ENCODE results near the gene NEURL1. TPM values are rescaled to one million over a fixed set of nuclear protein-coding genes. Genes with fewer than 3 reads are reported as not detected.

Gene NEURL1
- total and polyA plus RNA-seq, 10 of the 15 experiments (the other 5 are each of a cell fraction or from before 2014, with no cell fraction given) = 0.02 to 0.05 (median 0.05) TPM; not detected in 6

DNA sequence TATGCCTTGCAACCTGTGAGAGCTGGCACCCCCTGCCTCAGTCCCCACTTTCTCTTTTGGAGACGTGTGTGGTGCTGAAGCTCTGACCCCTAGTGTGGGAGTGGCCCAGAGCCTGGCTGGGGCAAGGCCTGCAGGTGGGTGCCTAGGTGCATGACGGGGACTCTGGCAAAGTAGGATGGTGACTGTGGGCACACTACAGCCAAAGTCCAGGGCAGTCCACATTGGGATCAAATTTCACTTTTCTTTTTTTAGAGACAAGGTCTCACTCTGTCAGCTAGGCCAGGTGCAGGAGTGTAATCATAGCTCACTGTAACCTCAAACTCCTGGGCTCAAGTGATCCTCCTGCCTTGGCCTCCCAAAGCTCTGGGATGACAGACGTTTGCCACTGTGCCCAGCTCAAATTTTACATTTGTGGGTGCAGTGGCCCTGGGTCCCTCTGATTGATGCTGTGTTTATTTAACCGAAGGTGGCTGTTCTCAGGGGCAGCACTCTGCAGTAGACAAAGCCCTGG, 52.3 kb downstream of the NEURL1 start:
- H3K79me2 ChIP-seq (ENCODE audit: control insufficient read depth, insufficient read depth, low read length) = no peaks in the 10 kb centered on the region
- RAD21 ChIA-PET (ENCODE audit: unreplicated experiment) = no interaction called here
- no TSS peak for BruUV-seq (replicated peaks)
- no peaks in the 10 kb centered on the region; a peak in 1 of 4 replicates for H3K27me3 ChIP-seq (replicated peaks in 1 of 2; ENCODE audit: control insufficient read depth in 2 of 2, insufficient read depth in 2 of 2, low read length in 1 of 2)
- H3K27ac ChIP-seq (ENCODE audit: control insufficient read depth, insufficient read depth) = no peak overlapping the region
- WGBS (ENCODE audit: insufficient coverage, insufficient replicate concordance, low lambda C conversion rate, missing lambda C conversion rate) = 30% methylated on average over 4 of the region's 4 CpGs
- H4K20me1 ChIP-seq (ENCODE audit: control insufficient read depth, insufficient read depth) = no peaks in the 10 kb centered on the region
- H3K36me3 ChIP-seq (ENCODE audit: control insufficient read depth in 2 of 2, insufficient read depth in 2 of 2, low read length in 1 of 2) = no peaks in the 10 kb centered on the region
- H3K4me1 ChIP-seq (ENCODE audit: control insufficient read depth, insufficient read depth, low read length) = peaks cover 11% of the 10 kb centered on the region
- no peak overlapping the region for H3K9ac ChIP-seq (ENCODE audit: control insufficient read depth, insufficient read depth, low read length)
- POLR2A ChIA-PET = no interaction called here
- intact Hi-C loops (cut with micrococcal nuclease; ENCODE audit: unreplicated experiment) = no loop called here
- no peak for ATAC-seq
- H3K4me2 ChIP-seq (ENCODE audit: control insufficient read depth, insufficient read depth) = no peak overlapping the region
- no peaks in the 10 kb centered on the region for H3K9me3 ChIP-seq (replicated peaks; ENCODE audit: control insufficient read depth, insufficient read depth, low read length)
- SMC1A ChIA-PET (ENCODE audit: uncharacterized antibody, unreplicated experiment) = no interaction called here
- CTCF ChIA-PET = interaction anchor here (1.0 to 2.5 kb wide), 4 partner anchors 8 to 628 kb away, joined by 3 to 8 read pairs (median 5); partner anchors contain the start of gene CNNM2
- no peak for DNase-seq (ENCODE audit: low read depth, low spot score)
- H3K4me3 ChIP-seq = no peak overlapping the region
- no peak overlapping the region for H2AFZ ChIP-seq (ENCODE audit: control insufficient read depth, low read depth, low read length)
- in situ Hi-C loops (cut with MboI) = no loop called here
- FAIRE-seq = no peak
- TF ChIP-seq SMAD5 (IDR thresholded peaks at IDR 0.05; ENCODE audit: low read depth) (no peak), LARP7 (IDR thresholded peaks at IDR 0.05) (no peak), SIX5 (IDR thresholded peaks at IDR 0.05; ENCODE audit: low read depth, low read length, severe bottlenecking) (no peak), NFYB (IDR thresholded peaks at IDR 0.05; ENCODE audit: insufficient read depth, low read depth, low read length) (no peak), KDM1A (IDR thresholded peaks at IDR 0.05; ENCODE audit: borderline replicate concordance) (no peak), JUND (IDR thresholded peaks at IDR 0.05; ENCODE audit: low read depth, low read length) (no peak), ZNF384 (IDR thresholded peaks at IDR 0.05; ENCODE audit: borderline replicate concordance, low read depth, low read length) (no peak), FOS (IDR thresholded peaks at IDR 0.05; ENCODE audit: borderline replicate concordance, extremely low read depth, insufficient read length) (no peak), EGR1 (IDR thresholded peaks at IDR 0.05; ENCODE audit: borderline replicate concordance in 1 of 2, low read depth in 2 of 2, low read length in 2 of 2) (no peak), TBL1XR1 (IDR thresholded peaks at IDR 0.05; ENCODE audit: low read depth, low read length) (no peak)
- TF ChIP-seq, protein P1, sequence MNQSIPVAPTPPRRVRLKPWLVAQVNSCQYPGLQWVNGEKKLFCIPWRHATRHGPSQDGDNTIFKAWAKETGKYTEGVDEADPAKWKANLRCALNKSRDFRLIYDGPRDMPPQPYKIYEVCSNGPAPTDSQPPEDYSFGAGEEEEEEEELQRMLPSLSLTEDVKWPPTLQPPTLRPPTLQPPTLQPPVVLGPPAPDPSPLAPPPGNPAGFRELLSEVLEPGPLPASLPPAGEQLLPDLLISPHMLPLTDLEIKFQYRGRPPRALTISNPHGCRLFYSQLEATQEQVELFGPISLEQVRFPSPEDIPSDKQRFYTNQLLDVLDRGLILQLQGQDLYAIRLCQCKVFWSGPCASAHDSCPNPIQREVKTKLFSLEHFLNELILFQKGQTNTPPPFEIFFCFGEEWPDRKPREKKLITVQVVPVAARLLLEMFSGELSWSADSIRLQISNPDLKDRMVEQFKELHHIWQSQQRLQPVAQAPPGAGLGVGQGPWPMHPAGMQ (IDR thresholded peaks at IDR 0.05; ENCODE audit: borderline replicate concordance) = no peak
- TF ChIP-seq, protein P2, sequence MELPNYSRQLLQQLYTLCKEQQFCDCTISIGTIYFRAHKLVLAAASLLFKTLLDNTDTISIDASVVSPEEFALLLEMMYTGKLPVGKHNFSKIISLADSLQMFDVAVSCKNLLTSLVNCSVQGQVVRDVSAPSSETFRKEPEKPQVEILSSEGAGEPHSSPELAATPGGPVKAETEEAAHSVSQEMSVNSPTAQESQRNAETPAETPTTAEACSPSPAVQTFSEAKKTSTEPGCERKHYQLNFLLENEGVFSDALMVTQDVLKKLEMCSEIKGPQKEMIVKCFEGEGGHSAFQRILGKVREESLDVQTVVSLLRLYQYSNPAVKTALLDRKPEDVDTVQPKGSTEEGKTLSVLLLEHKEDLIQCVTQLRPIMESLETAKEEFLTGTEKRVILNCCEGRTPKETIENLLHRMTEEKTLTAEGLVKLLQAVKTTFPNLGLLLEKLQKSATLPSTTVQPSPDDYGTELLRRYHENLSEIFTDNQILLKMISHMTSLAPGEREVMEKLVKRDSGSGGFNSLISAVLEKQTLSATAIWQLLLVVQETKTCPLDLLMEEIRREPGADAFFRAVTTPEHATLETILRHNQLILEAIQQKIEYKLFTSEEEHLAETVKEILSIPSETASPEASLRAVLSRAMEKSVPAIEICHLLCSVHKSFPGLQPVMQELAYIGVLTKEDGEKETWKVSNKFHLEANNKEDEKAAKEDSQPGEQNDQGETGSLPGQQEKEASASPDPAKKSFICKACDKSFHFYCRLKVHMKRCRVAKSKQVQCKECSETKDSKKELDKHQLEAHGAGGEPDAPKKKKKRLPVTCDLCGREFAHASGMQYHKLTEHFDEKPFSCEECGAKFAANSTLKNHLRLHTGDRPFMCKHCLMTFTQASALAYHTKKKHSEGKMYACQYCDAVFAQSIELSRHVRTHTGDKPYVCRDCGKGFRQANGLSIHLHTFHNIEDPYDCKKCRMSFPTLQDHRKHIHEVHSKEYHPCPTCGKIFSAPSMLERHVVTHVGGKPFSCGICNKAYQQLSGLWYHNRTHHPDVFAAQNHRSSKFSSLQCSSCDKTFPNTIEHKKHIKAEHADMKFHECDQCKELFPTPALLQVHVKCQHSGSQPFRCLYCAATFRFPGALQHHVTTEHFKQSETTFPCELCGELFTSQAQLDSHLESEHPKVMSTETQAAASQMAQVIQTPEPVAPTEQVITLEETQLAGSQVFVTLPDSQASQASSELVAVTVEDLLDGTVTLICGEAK (IDR thresholded peaks at IDR 0.05; ENCODE audit: borderline replicate concordance) = no peak
- TF ChIP-seq, protein P3, sequence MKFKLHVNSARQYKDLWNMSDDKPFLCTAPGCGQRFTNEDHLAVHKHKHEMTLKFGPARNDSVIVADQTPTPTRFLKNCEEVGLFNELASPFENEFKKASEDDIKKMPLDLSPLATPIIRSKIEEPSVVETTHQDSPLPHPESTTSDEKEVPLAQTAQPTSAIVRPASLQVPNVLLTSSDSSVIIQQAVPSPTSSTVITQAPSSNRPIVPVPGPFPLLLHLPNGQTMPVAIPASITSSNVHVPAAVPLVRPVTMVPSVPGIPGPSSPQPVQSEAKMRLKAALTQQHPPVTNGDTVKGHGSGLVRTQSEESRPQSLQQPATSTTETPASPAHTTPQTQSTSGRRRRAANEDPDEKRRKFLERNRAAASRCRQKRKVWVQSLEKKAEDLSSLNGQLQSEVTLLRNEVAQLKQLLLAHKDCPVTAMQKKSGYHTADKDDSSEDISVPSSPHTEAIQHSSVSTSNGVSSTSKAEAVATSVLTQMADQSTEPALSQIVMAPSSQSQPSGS (IDR thresholded peaks at IDR 0.05; ENCODE audit: low read length) = no peak

All from GM12878 (cell line).